ENCODE measurements around the gene MPZL1. TPM values are rescaled to one million over a fixed set of nuclear protein-coding genes. Genes with fewer than 3 reads are reported as not detected.

The MPZL1 gene
- 100 to 1,000 TPM in 3 of 12 donors, 10 to 100 TPM in 8, not detected in 1; 75.8 to 119 (median 91.8) TPM for polyA plus RNA-seq (ENCODE audit: insufficient read length in 12 of 12)
- long read RNA-seq, donor 1, full-length matches to known transcripts, result 33 of 38 reads
- long read RNA-seq, donor 1, partial matches to known transcripts, result 5 of 38 reads
- long read RNA-seq, donor 1, other reads (novel, unspliced or antisense), result 0 of 38 reads
- long read RNA-seq, donor 2, full-length matches to known transcripts, result 28 of 35 reads
- long read RNA-seq, donor 2, partial matches to known transcripts, result 7 of 35 reads
- long read RNA-seq, donor 2, other reads (novel, unspliced or antisense), result 0 of 35 reads
- long read RNA-seq, donor 3, full-length matches to known transcripts, result 7 of 7 reads
- long read RNA-seq, donor 3, partial matches to known transcripts, result 0 of 7 reads
- long read RNA-seq, donor 3, other reads (novel, unspliced or antisense), result 0 of 7 reads
- long read RNA-seq, donor 4, full-length matches to known transcripts, result 4 of 4 reads
- long read RNA-seq, donor 4, partial matches to known transcripts, result 0 of 4 reads
- long read RNA-seq, donor 4, other reads (novel, unspliced or antisense), result 0 of 4 reads
- long read RNA-seq, donor 5, full-length matches to known transcripts, result 38 of 112 reads
- long read RNA-seq, donor 5, partial matches to known transcripts, result 74 of 112 reads
- long read RNA-seq, donor 5, other reads (novel, unspliced or antisense), result 0 of 112 reads
- long read RNA-seq, donor 6, full-length matches to known transcripts, result 8 of 8 reads
- long read RNA-seq, donor 6, partial matches to known transcripts, result 0 of 8 reads
- long read RNA-seq, donor 6, other reads (novel, unspliced or antisense), result 0 of 8 reads
- long read RNA-seq, donor 7, full-length matches to known transcripts, result 13 of 28 reads
- long read RNA-seq, donor 7, partial matches to known transcripts, result 15 of 28 reads
- long read RNA-seq, donor 7, other reads (novel, unspliced or antisense), result 0 of 28 reads
- long read RNA-seq, donor 8, full-length matches to known transcripts, result 31 of 31 reads
- long read RNA-seq, donor 8, partial matches to known transcripts, result 0 of 31 reads
- long read RNA-seq, donor 8, other reads (novel, unspliced or antisense), result 0 of 31 reads
- long read RNA-seq, donor 9, full-length matches to known transcripts, result 18 of 18 reads
- long read RNA-seq, donor 9, partial matches to known transcripts, result 0 of 18 reads
- long read RNA-seq, donor 9, other reads (novel, unspliced or antisense), result 0 of 18 reads
- long read RNA-seq, donor 10, full-length matches to known transcripts, result 15 of 15 reads
- long read RNA-seq, donor 10, partial matches to known transcripts, result 0 of 15 reads
- long read RNA-seq, donor 10, other reads (novel, unspliced or antisense), result 0 of 15 reads
- long read RNA-seq, donor 11, full-length matches to known transcripts, result 19 of 19 reads
- long read RNA-seq, donor 11, partial matches to known transcripts, result 0 of 19 reads
- long read RNA-seq, donor 11, other reads (novel, unspliced or antisense), result 0 of 19 reads

- DNase-seq, result peak; percentile 98
Measured at GRCh38 chr1:167721617-167722151, at the start of gene MPZL1. MPZL1 (plus strand) TSS chr1:167721982; CDS start chr1:167722152, 170 bp downstream.

- no peak for DNase-seq
Measured at GRCh38 chr1:167672831-167673230, 49.0 kb upstream of the MPZL1 start.

DNA sequence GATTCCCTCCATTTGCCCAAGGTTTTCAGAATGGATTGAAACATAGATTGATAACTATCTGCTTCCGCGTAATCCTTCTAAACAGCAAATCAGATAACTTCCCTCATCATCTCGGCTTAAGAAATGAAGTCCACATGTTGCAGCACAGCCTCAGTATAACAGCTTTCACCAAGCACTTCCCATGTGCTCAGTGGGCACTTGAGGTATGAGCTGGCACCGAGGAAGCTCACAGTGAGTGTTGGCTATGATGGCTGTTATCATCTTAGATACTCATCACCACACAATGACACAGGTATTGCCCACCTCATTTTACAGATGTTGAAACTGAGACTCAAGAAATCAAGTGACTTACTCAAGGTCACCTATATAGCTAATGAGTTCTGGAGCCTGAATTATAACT is 48.5 kb upstream of the MPZL1 start:
- DNase-seq, result no peak

DNA sequence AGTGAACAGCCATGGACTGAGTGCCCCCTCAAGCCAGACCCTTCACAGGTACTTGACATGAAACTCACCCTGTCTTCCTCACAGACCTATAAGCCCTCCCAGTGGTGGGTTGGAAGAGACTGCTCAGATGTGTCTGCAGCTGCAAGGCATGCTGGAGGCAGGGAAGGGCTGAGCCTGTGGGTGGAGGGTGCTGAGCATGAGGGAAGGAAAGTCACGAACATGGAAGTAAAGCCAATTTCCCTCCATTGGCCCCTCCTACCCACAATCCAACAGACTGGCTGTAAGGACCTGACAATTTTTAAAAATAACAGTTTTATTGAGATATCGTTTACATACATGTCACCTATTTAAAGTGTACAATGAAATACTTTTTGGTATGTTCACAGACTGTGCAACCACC is 47.6 kb upstream of the MPZL1 start:
- no peak for DNase-seq

DNA sequence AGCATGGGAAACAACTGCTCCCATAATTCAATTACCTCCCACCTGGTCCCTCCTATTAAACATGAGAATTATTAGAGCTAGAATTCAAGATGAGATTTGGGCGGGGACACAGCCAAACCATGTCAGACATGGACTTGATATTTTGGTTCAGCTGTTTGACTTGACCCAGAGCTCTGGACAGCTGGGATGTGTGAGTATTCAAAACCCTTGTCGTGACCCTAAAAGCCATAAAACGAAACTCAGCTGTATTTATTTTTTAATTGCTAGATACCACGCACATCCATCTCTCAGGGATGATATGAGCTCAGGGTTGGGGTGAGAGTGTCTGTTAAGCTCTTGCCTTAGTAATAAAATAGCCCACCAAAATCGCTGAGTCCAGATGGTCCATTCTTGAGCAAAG is 46.3 kb upstream of the MPZL1 start:
- DNase-seq, result no peak

DNA sequence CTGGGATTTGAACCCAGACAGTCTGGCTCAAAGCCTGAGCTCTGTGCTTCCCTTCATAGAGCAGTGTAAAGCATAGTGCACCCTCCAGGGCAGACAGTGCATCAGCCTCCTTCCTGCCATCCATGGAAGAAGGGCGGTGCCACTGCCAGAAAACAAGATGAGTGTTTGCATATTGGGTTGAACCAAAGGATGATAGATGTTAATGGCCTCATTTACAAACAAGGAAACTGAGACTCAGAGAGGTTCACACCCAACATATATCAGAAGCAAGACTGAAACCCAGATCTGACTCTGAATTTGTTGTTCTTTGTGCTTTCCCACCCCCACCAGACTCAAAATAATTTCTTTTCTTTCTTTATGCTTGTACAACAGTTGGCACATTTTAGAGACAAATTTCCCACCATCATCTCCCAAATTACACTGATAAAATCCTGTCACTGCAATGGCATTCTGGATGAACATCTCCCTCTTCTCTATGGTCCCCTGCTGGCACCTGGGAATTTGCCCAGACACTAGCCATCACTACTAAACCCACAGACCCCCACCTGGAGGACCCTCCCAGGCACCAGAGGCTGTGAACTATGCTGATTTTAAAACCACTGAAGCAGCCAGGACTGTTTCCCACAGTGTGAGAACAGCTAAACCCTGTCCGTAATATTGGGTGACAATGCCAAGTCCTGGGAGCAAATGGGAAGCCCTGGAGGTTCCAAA is 45.4 kb upstream of the MPZL1 start:
- DNase-seq, result no peak

DNA sequence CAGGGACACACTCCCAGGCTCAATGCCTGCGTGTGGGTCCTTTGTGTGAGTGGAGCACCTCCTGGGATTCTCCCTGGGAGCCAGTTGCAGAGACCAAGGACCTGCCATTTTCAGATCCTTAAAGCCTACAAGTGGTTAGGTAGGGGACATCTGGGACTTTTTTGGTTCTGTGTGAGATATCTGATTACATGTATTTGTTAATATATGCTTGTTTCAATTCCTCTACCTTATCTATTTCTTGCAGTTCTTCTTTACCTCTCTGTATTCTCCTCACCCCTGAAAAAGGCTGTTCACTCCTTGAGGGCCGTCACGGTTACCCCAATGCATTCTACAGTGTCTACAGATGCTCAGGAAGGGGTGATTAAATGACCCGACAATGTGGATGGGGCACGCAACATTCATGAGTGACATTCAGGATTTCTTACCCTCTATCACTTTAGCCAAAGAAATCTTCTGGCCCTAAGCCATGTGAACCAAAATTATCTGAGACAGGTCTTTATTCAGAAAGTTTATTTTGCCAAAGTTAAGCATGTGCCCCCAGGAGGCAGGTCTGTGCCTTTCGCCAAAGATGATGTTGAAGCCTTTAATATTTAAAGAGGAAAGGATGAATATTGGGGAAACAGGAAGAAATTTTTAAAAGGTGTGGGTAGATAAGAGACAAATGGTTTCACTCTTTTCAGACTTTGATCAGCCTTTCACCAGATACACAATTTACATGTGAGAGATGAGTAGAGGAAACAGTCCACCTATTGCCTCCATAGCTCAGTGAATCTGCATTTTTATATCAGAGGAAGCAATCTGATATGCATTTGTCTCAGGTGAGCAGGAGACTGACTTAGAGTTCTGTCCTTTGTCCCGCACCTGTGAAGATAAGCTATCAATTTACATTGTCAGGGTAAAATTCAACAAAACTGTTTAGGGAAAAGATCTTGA is 44.6 kb upstream of the MPZL1 start:
- no peak for DNase-seq

- no peak for DNase-seq
Measured at GRCh38 chr1:167678422-167678821, 43.4 kb upstream of the MPZL1 start.

- no peak for DNase-seq
Measured at GRCh38 chr1:167678838-167679237, 42.9 kb upstream of the MPZL1 start.

- DNase-seq, result no peak
Measured at GRCh38 chr1:167679714-167680113, 42.1 kb upstream of the MPZL1 start.

DNA sequence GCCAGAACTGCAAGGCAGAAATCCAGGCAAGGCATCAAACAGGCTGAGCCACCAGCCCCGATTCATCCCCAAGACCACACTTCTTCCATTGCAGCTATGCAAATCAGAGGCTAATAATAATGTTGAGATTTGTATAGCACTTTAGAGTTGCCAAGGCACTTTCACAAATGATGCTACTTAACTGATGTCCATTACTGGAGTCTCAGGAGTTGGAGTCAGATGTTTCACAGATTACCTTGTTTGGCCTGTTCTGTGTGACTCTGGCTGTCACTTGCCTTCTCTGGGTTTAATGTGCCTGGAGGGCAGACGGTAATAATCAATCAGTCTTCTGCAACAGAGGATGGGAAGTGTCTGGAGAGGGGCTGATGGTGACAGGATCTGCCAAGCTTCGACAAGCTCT is 40.8 kb upstream of the MPZL1 start:
- DNase-seq, result no peak

DNA sequence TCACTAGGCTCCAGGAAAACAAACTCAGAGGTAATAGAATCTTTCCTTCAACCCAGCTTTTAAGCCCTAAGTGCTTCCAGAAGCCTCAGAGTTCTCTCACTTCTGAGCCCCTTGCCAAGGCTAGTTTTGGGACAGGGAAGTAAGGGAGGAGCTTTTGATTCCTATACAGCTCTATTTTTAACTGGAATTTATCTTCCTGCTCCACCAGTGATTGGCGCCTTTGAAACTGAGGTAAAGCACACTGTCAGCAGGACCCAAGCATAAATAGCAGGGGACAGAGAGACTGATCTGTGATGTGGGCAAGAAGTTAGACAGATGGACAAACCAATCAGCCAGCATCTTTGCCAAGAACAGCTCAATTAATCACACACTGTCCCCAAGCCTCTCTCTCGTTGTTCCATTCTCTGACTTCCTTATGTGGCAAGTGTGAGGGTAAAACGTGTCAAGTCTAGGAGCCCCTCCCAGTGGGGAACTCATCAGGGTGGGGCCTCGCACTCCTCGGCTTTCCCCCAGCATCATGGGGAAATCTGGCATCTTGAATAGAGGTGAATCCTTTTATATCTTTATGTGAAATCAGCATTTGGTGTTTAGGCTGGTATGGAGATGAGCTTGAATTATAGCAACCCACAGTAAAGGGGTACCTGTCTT is 40.2 kb upstream of the MPZL1 start:
- DNase-seq, result peak; percentile 72

GRCh38 chr1:167683226-167683625 is 38.6 kb upstream of the MPZL1 start:
- no peak for DNase-seq

- no peak for DNase-seq
Measured at GRCh38 chr1:167683641-167684502, 37.9 kb upstream of the MPZL1 start.

DNA sequence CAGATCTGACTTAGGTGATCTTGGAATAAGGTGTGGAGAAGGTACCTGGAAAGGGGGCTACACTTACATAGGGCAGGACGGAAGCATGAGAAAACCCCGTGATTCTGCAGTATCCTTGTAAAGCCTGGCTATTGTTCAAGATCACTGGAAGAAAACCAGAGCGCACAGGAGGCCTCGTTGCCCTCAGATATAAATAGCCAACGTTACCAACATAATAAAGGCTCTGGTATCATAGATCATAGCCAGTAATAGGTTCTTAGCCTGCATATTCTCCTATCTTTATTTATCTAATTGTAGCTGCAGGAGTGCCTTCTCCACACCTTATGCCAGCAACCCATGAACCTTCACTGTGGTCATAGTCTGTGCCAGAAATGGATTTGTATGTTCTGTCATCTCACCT is 35.9 kb upstream of the MPZL1 start:
- no peak for DNase-seq

GRCh38 chr1:167687919-167688519 is 33.8 kb upstream of the MPZL1 start:
- peak; percentile 87 for DNase-seq

- DNase-seq, result no peak
Measured at GRCh38 chr1:167689567-167689920, 32.2 kb upstream of the MPZL1 start.

- DNase-seq, result no peak
Measured at GRCh38 chr1:167690053-167690452, 31.7 kb upstream of the MPZL1 start.
